ENCODE results near the gene AP4B1.

- TF ChIP-seq CTCF (IDR thresholded peaks at IDR 0.05) = no peak
- no peak for TF ChIP-seq POLR2A (IDR thresholded peaks at IDR 0.05)
Observed at GRCh38 chr1:113893267-113893666, 11.3 kb downstream of the AP4B1 start.
